ENCODE data around the gene POLDIP3. TPM values are rescaled to one million over a fixed set of nuclear protein-coding genes. Genes with fewer than 3 reads are reported as not detected.
"Not testable (repeated sequence)": the region's sequence is repeated elsewhere in the genome, so short reads cannot be mapped to it uniquely, and the experiment has no call there.

Gene POLDIP3
- total RNA-seq, 1 experiment from 2014 or later = 67.6 TPM

GRCh38 chr22:42564699-42565098 lies 50.0 kb downstream of the POLDIP3 start:
- Histone ChIP-seq H3K27ac (ENCODE audit: low read depth, low read length) (no peak overlapping the region), H3K4me2 (ENCODE audit: low read length) (no peak overlapping the region), H2AFZ (ENCODE audit: low read depth, low read length, poor library complexity, severe bottlenecking) (no peak overlapping the region), H3K4me1 (ENCODE audit: control insufficient read depth in 1 of 2, insufficient read depth in 2 of 2, low read length in 2 of 2) (no peaks in the 10 kb centered on the region), H3K9me2 (ENCODE audit: insufficient read depth) (no peaks in the 10 kb centered on the region), H3K9me3 (ENCODE audit: control insufficient read depth in 1 of 2, insufficient read depth in 1 of 2, low read depth in 1 of 2, low read length in 2 of 2) (no peaks in the 10 kb centered on the region), H3K36me3 (ENCODE audit: control insufficient read depth in 1 of 2, insufficient read depth in 2 of 2, low read length in 2 of 2) (no peaks in the 10 kb centered on the region), H4K20me1 (ENCODE audit: insufficient read depth) (no peaks in the 10 kb centered on the region), H3K79me2 (ENCODE audit: insufficient read depth, low read length) (no peaks in the 10 kb centered on the region), H3K9ac (ENCODE audit: low read length) (no peak overlapping the region), H3K4me3 (replicated peaks in 1 of 2; ENCODE audit: low read depth in 1 of 2, low read length in 2 of 2) (no peak overlapping the region), H3K27me3 (ENCODE audit: insufficient read depth, low read length) (no peaks in the 10 kb centered on the region)
- BruUV-seq (replicated peaks) = no TSS peak
- POLR2A ChIA-PET = no interaction called here
- intact Hi-C loops (cut with micrococcal nuclease) = no loop called here
- DNase-seq (ENCODE audit: low read depth, low spot score) = no peak
- CTCF ChIA-PET = no interaction called here
- RAD21 ChIA-PET (ENCODE audit: low non-redundant PET in 1 of 2, low total read pairs in 2 of 2, uncharacterized antibody in 2 of 2, unreplicated experiment in 2 of 2) = no interaction called here
- ATAC-seq = no peak
- TF ChIP-seq YY1 (IDR thresholded peaks at IDR 0.05; ENCODE audit: extremely low read depth, insufficient replicate concordance, low read depth, low read length) = no peak
- no peak for TF ChIP-seq TCF7L2 (IDR thresholded peaks at IDR 0.05; ENCODE audit: borderline replicate concordance, extremely low read depth, insufficient read depth, insufficient read length)
- no peak for TF ChIP-seq ZNF274 (IDR thresholded peaks at IDR 0.05; ENCODE audit: low read depth, low read length)
- TF ChIP-seq EZH2 (IDR thresholded peaks at IDR 0.05) = no peak
- no peak for TF ChIP-seq POLR2AphosphoS5 (IDR thresholded peaks at IDR 0.05; ENCODE audit: low read depth, low read length)
- TF ChIP-seq ZFX (IDR thresholded peaks at IDR 0.05) = no peak
- TF ChIP-seq REST (IDR thresholded peaks at IDR 0.05; ENCODE audit: low read depth) = no peak
- no peak for TF ChIP-seq ELF1 (IDR thresholded peaks at IDR 0.05; ENCODE audit: borderline replicate concordance, low read depth)
- TF ChIP-seq POLR2A (IDR thresholded peaks at IDR 0.05; ENCODE audit: borderline replicate concordance, extremely low read depth, insufficient read depth, insufficient read length) = no peak
- TF ChIP-seq SP1 (IDR thresholded peaks at IDR 0.05; ENCODE audit: low read depth) = no peak
- no peak for TF ChIP-seq ATF3 (IDR thresholded peaks at IDR 0.05)
- no peak for TF ChIP-seq SRF (IDR thresholded peaks at IDR 0.05; ENCODE audit: low read depth)
- TF ChIP-seq CEBPB (IDR thresholded peaks at IDR 0.05; ENCODE audit: low read depth) = no peak
- TF ChIP-seq ZBTB33 (IDR thresholded peaks at IDR 0.05; ENCODE audit: extremely low read depth, insufficient replicate concordance, low read length) = no peak
- no peak for TF ChIP-seq EGR1 (IDR thresholded peaks at IDR 0.05; ENCODE audit: low read depth)

GRCh38 chr22:42563943-42564342 lies 50.7 kb downstream of the POLDIP3 start:
- RAD21 ChIA-PET (ENCODE audit: low non-redundant PET in 1 of 2, low total read pairs in 2 of 2, uncharacterized antibody in 2 of 2, unreplicated experiment in 2 of 2); H3K36me3 ChIP-seq (ENCODE audit: control insufficient read depth in 1 of 2, insufficient read depth in 2 of 2, low read length in 2 of 2); intact Hi-C loops (cut with micrococcal nuclease); H3K79me2 ChIP-seq (ENCODE audit: insufficient read depth, low read length); H2AFZ ChIP-seq (ENCODE audit: low read depth, low read length, poor library complexity, severe bottlenecking); H3K27ac ChIP-seq (ENCODE audit: low read depth, low read length); CTCF ChIA-PET; H3K27me3 ChIP-seq (ENCODE audit: insufficient read depth, low read length); ATAC-seq; H3K9me3 ChIP-seq (ENCODE audit: control insufficient read depth in 1 of 2, insufficient read depth in 1 of 2, low read depth in 1 of 2, low read length in 2 of 2); H3K4me3 ChIP-seq (replicated peaks in 1 of 2; ENCODE audit: low read depth in 1 of 2, low read length in 2 of 2); H3K9me2 ChIP-seq (ENCODE audit: insufficient read depth); H3K4me1 ChIP-seq (ENCODE audit: control insufficient read depth in 1 of 2, insufficient read depth in 2 of 2, low read length in 2 of 2); H3K9ac ChIP-seq (ENCODE audit: low read length); BruUV-seq (replicated peaks); H4K20me1 ChIP-seq (ENCODE audit: insufficient read depth); POLR2A ChIA-PET; H3K4me2 ChIP-seq (ENCODE audit: low read length); DNase-seq (ENCODE audit: low read depth, low spot score): not testable (repeated sequence)
